OCI-LY3 (cell line): ENCODE measurements around the gene PGM1.
"Not testable (repeated sequence)": the region's sequence is repeated elsewhere in the genome, so short reads cannot be mapped to it uniquely, and the experiment has no call there.

Experiments
- H2AFZ ChIP-seq: fragments of 200-600, 300-600 bp; shearing (Covaris generic); 2 replicates; pipeline ENCODE4 v1.6.0; 2014; ENCODE audit warnings: antibody characterized with exemption, low read depth, low read length
- H3K27ac ChIP-seq: fragments of 200-600, 300-600 bp; sonication (generic); 2 replicates; pipeline ENCODE4 v1.5.1; 2014; ENCODE audit warnings: mild to moderate bottlenecking, low read length, moderate library complexity, mixed read lengths
- H3K27me3 ChIP-seq: fragments of 200-600, 300-600 bp; sonication (generic); 2 replicates; pipeline ENCODE4 v1.6.1; 2014; ENCODE audit warnings: low read depth, low read length, mixed read lengths
- H3K36me3 ChIP-seq: fragments of 200-600, 300-600 bp; sonication (generic); replicated peaks from 2 replicates; pipeline ENCODE3; 2014; ENCODE audit warnings: low read depth, low read length, mixed read lengths
- H3K4me1 ChIP-seq: fragments of 300-600, 200-600 bp; sonication (generic); 2 replicates; pipeline ENCODE4 v1.6.1; 2014; ENCODE audit warnings: low read length, mixed read lengths
- H3K4me2 ChIP-seq: fragments of 200-600, 300-600 bp; sonication (generic); 2 replicates; pipeline ENCODE4 v1.6.1; 2014; ENCODE audit warnings: low read length, mixed read lengths
- H3K4me3 ChIP-seq: fragments of 300-600, 200-600 bp; sonication (generic); 2 replicates; pipeline ENCODE4 v1.5.1; 2014; ENCODE audit warnings: antibody characterized with exemption, mild to moderate bottlenecking, low read length, moderate library complexity
- H3K79me2 ChIP-seq: fragments of 300-600, 200-600 bp; shearing (Covaris generic); 2 replicates; pipeline ENCODE4 v1.6.1; 2014; ENCODE audit warnings: mild to moderate bottlenecking, low read length, mixed read lengths
- H3K9ac ChIP-seq: fragments of 300-600, 200-600 bp; shearing (Covaris generic); 2 replicates; pipeline ENCODE4 v1.6.0; 2014; ENCODE audit warnings: mild to moderate bottlenecking, low read length, moderate library complexity
- H3K9me3 ChIP-seq: fragments of 200-600, 300-600 bp; shearing (Covaris generic); 2 replicates; pipeline ENCODE4 v1.6.1; 2014; ENCODE audit warnings: low read length, mixed read lengths; ENCODE audit not compliant: insufficient read depth
- H4K20me1 ChIP-seq: fragments of 200-600, 300-600 bp; sonication (generic); 2 replicates; pipeline ENCODE4 v1.6.1; 2016; ENCODE audit warnings: low read length, mixed read lengths; ENCODE audit not compliant: insufficient read depth
- CTCF ChIP-seq: fragments of 200-600, 300-600 bp; sonication (generic); IDR thresholded peaks from 2 replicates; pipeline ENCODE4 v1.5.1; 2014; ENCODE audit warnings: antibody characterized with exemption, low read length, low read depth
- EZH2phosphoT487 ChIP-seq: fragments of 200-600 bp; shearing (Covaris generic); IDR thresholded peaks from 2 replicates; pipeline ENCODE4 v1.6.1; 2018; ENCODE audit warnings: antibody characterized with exemption, mixed run types, low read depth

The PGM1 gene

GRCh38 chr1:63575340-63575826, 17.8 kb upstream of the PGM1 start:
- Histone ChIP-seq H3K36me3 (no peaks in the 10 kb centered on the region), H2AFZ (no peak overlapping the region), H3K9me3 (no peaks in the 10 kb centered on the region), H3K4me3 (no peak overlapping the region), H3K27ac (no peak overlapping the region), H3K4me2 (no peak overlapping the region), H4K20me1 (no peaks in the 10 kb centered on the region), H3K9ac (no peak overlapping the region), H3K4me1 (no peaks in the 10 kb centered on the region), H3K79me2 (no peaks in the 10 kb centered on the region), H3K27me3 (no peaks in the 10 kb centered on the region)
- peak; percentile 41 for TF ChIP-seq CTCF
- TF ChIP-seq EZH2phosphoT487 = no peak

- H4K20me1 ChIP-seq, H3K4me1 ChIP-seq, H3K9me3 ChIP-seq, H3K27ac ChIP-seq, H3K4me2 ChIP-seq, H3K4me3 ChIP-seq, H3K9ac ChIP-seq, H2AFZ ChIP-seq, H3K27me3 ChIP-seq, H3K36me3 ChIP-seq, H3K79me2 ChIP-seq: not testable (repeated sequence)
These were observed 6.9 kb upstream of the PGM1 start for GRCh38 chr1:63586326-63586725.

- H3K9me3 ChIP-seq = no peaks in the 10 kb centered on the region
- no peaks in the 10 kb centered on the region for H4K20me1 ChIP-seq
- peaks cover 7% of the 10 kb centered on the region; the same call in 1 of the 2 replicates for H3K4me1 ChIP-seq
- no peak overlapping the region for H3K4me3 ChIP-seq
- TF ChIP-seq EZH2phosphoT487 = no peak
- TF ChIP-seq CTCF = no peak
- no peaks in the 10 kb centered on the region for H3K27me3 ChIP-seq
- no peak overlapping the region for H3K9ac ChIP-seq
- H3K4me2 ChIP-seq = no peak overlapping the region
- peaks cover 2% of the 10 kb centered on the region; the same call in 1 of the 2 replicates for H3K79me2 ChIP-seq
- H2AFZ ChIP-seq = no peak overlapping the region
- no peak overlapping the region for H3K27ac ChIP-seq
- H3K36me3 ChIP-seq = peaks cover 4% of the 10 kb centered on the region
These were observed 3.0 kb upstream of the PGM1 start for GRCh38 chr1:63590166-63590560.

- TF ChIP-seq EZH2phosphoT487 = no peak
- TF ChIP-seq CTCF = no peak
- Histone ChIP-seq H3K9ac (peak overlapping the region; percentile 87), H4K20me1 (no peaks in the 10 kb centered on the region), H3K9me3 (no peaks in the 10 kb centered on the region), H2AFZ (0 out of 2 replicates have a peak overlapping the region, but pooled peaks have one; percentile 86), H3K27ac (no peak overlapping the region), H3K79me2 (peaks cover 2% of the 10 kb centered on the region; the same call in 1 of the 2 replicates), H3K36me3 (peaks cover 7% of the 10 kb centered on the region), H3K4me3 (peak overlapping the region; percentile 99), H3K4me1 (peaks cover 7% of the 10 kb centered on the region; the same call in 1 of the 2 replicates), H3K27me3 (no peaks in the 10 kb centered on the region), H3K4me2 (peak overlapping the region; percentile 81)
These were observed 492 bp upstream of the PGM1 start for GRCh38 chr1:63592536-63593302.
